GM19328 (cell line): Measurements from ENCODE around the gene ERC2.
A peak's percentile ranks its signal among the peaks of the same experiment; 100 is the strongest.

Experiments
- ATAC-seq: cut with Tn5 transposase; IDR thresholded peaks from one replicate; pipeline ENCODE4 v1.9.1; 2021; ENCODE audit warnings: mild to moderate bottlenecking, moderate library complexity; ENCODE audit not compliant: unreplicated experiment

Gene ERC2

GRCh38 chr3:55702822-55703221 is 765.4 kb downstream of the ERC2 start:
- no peak for ATAC-seq

- ATAC-seq, result no peak
These were observed 766.3 kb downstream of the ERC2 start for GRCh38 chr3:55701997-55702396.

GRCh38 chr3:55698831-55699230 is 769.4 kb downstream of the ERC2 start:
- no peak for ATAC-seq

DNA sequence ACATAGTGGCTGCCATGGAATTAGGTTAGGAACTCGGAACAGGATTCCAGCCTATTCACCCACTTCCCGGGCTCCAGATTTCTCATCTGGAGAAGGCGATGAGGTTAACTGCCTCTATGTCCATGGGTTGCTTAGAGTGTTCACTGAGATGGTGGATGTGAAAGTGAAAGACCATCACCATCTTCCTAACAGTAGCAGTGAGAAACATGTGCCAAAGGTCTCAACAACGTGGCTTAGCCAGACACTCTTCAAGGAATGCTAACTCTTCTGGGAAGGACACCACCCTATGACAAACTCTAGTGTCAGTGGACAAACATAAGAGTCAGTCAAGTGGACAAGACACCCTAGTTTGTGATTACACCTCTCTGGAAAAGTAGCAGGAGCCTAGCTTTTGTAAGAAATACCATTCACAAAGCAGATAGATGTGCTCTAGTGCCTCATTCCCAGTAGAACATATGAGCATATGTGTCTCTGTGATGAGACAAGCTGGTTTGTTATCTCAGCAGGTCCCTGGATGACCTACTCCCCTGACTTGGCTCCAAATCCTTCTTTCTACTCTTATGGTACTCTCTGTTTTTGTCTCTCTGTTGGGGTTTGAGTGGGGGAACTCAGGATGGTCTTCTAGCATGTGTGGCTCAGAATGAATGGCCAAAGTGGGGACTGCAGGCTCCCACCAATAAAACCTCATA is 770.9 kb downstream of the ERC2 start:
- no peak for ATAC-seq

- no peak for ATAC-seq
These were observed 775.2 kb downstream of the ERC2 start for GRCh38 chr3:55692957-55693558.

- no peak for ATAC-seq
These were observed 775.8 kb downstream of the ERC2 start for GRCh38 chr3:55692295-55692956.

DNA sequence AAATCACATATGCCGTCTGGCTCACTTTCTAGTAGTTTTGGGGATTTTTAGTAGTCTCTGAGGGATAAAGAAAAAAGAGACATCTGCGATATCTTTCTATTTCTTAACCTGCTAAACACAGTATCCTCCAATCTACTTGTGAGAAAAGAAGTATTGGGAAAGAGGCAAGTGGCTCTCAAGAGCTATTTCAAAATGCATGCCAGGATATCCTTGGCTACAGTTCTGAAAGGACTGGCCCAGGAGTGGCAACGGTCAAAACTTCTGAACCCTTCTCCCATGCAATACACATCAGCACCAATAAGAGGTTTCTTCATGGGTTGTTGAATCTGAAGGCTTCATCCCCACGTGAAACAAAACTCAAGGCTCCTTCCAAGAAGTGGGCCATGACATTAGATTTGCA is 777.1 kb downstream of the ERC2 start:
- ATAC-seq, result no peak

DNA sequence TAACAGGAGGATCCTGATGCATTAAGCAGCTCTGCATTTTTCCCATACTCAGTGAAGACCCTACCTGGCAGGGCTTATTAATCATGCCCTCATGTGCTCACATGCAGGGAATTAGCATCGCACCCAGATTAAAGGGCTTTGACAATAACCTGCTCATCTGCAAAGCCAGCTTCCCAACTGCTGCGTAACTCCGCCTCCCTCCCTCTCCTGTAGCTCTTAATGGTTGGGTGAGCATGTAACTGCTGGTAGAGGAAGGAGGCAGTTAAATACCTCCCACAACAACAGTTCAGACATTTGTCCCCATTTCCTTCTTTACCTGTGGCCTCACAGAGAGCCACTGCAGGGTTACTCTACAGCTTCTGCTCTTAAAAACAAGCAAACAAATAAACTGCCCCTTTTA is 777.5 kb downstream of the ERC2 start:
- ATAC-seq, result peak; percentile 60

- no peak for ATAC-seq
These were observed 778.1 kb downstream of the ERC2 start for GRCh38 chr3:55690177-55690576.

DNA sequence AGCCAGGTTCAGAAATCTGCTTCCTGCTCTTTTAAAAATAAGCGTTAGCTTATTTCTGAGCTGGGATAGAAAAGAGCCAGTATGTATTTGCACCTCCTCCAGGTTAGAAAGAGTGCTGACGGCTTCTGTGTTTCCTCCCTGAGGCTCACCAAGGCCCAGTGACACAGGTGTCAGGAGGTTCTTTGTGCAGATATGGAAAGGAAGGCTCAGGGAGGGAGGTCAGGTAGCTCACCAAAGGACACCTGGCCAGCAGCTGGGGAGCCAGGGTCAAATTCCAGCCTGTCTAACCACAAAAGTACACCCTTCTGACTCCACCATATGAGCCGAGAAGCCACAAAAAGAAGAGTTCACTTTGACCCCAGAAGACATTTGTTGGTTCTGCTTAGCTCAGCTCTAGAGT is 780.1 kb downstream of the ERC2 start:
- no peak for ATAC-seq

DNA sequence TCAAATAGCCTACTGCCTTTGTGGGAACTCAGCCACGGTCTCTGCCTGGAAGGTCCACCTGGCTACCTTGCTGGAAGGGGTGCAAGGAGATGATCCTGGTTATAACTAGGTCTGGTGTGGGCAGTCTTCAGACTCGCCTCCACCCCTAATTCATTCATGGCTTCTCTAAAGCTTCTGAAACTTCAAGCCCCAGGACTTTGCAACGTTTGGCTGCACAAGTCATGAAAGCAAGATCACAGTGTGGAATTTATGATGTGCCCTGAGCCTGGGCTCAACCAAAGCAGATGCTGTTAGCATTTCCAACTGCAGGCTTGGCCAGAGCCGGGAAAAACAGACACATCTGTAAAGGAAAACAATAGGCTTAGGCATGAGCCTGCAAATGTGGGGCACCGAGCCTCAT is 780.7 kb downstream of the ERC2 start:
- no peak for ATAC-seq

- no peak for ATAC-seq
These were observed 781.6 kb downstream of the ERC2 start for GRCh38 chr3:55686426-55687254.

GRCh38 chr3:55683666-55684270 is 784.5 kb downstream of the ERC2 start:
- ATAC-seq, result no peak

GRCh38 chr3:55682461-55682860 is 785.8 kb downstream of the ERC2 start:
- no peak for ATAC-seq

DNA sequence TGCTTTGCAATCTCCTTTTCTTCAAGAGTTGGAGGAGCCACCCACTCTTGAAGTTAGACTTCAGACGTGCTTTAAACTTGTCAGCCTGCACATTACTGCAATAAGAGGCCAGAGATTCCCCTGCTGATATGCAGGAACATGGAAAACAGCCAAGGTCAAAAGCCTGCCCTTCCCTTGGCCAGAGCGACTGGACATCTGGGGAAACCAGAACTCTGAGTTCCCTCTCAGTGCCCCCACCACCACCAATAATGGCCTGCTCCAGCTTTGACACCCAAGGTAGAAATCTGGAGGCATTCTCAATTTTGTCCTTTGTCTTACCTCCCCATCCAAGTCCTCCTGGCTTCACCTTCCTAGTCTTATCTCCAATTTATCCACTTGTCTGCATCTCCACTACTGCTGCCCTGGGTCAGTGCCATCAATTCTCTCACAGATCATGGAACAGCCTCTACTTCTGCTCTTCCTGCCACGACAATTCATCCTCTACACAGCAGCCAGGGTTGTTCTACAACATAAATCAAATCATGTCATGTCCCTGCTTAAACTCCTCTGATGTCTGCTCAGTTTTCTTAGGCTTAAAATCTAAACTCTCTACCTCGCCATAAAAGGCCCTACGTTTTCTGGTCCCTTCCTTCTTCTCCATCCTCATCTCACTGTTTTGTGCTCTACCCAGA is 789.6 kb downstream of the ERC2 start:
- no peak for ATAC-seq

DNA sequence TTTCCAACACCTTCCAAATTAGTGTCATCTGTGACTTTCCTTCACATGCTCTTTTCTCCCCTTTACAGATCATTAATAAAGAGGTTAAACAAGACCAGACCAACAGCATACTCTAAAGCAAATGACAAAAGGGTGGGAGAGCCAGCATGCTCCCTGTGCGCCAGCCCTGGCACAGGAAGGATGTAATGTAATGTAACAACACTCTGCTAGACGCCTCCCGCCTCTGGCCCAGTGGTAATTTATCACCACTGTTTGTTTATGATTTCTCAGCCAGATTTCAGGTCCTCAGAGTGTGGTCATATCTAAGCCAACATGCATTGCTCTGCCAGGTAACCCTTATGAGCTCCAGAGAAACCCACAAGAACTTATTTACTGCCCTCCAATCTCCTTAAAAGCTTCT is 791.6 kb downstream of the ERC2 start:
- no peak for ATAC-seq

GRCh38 chr3:55675478-55675877 is 792.8 kb downstream of the ERC2 start:
- ATAC-seq, result peak; percentile 98

DNA sequence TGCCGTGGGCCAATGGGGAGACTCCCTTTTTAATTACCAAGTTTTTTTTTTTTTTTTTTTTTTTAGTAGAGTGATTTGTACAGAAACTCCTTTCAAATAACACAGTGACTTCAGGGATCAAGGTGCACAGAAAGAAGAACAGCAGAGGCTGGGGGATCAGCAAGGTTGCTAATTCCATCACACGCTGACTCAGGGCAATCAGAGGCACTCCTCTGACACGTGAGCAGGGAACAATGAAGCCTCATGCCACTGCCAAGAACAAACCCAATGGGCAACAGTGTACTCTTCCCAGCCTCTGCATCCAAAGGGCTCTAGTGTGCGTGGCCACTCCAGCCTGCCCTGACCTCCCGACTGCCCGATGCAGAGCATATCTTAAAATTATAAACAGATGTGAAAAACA is 794.5 kb downstream of the ERC2 start:
- ATAC-seq, result no peak

- ATAC-seq, result no peak
These were observed 799.1 kb downstream of the ERC2 start for GRCh38 chr3:55669133-55669532.

DNA sequence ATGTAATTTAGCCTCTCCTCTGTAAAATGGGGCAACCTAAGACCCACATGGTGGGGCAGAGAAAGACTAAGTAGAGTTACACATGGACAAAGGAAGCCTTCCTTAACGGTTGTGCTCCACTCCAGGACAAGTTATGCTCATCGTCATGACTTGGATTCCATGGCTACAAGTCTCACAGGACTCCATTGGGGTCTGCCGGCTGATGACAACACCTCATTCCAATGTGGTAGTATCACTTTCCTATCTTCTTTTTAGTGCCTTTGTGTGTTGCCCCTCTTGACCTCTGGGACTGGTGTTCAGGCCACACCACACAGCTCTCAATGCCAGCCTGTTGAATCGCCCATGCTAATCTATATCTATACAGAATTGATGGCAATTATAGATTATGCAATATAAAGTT is 799.9 kb downstream of the ERC2 start:
- ATAC-seq, result no peak

DNA sequence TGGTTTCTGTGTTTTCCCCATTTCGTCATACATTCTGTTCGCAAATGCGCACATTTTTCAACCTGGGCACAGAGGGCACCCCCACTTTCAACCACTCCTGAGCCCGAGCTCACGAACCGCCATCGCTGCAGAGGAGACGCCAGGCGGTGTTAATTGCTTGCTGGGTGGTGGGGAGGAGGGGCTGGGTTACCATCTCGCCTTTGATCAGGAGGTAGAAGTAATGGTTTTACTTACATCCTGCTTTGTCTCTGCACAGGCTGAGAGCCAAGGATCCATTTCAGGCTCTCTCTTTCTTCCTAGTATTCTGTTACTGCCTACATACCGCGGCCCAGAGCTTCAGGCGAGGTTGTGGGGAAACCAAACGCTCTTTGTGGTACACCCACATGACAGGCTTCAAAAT is 803.9 kb downstream of the ERC2 start:
- ATAC-seq, result no peak
